Left ventricle myocardium superior (tissue), 1 donor: Measurements from ENCODE around the gene PPM1M. TPM values are rescaled to one million over a fixed set of nuclear protein-coding genes. Genes with fewer than 3 reads are reported as not detected.

Source experiments
- microRNA-seq: library from miRNA; unstranded; fragments of <30 nt; microRNA quantifications from one replicate; pipeline ENCODE4 v1.2.0, GENCODE V29; 2020; ENCODE audit warnings: borderline number of aligned reads
- total RNA-seq: library from RNA; stranded (reverse); fragmentation: NEBNext Ultra II Directional; extraction: Animal tissue kit (Norgen Biotek cat#: 25700); gene quantifications from one replicate; pipeline ENCODE4 v1.2.1, GENCODE V29; 2021
- donor health status: DM: no; HTN: yes; CAD: no; lungs with severe emphysema.

The PPM1M gene
- total RNA-seq, 1 donor from 2014 or later: 9.0 TPM

Small RNAs within 50 kb of the gene (microRNA-seq; reads per million reads assigned to microRNA genes)
- gene MIR135A1: not detected
- 39,602 reads per million, percentile 98 among the genes with 10 or more reads in this experiment for gene MIRLET7G

Other genes starting within 250 kb of the PPM1M start
- 663 TPM for gene RPL29, start 249.9 kb upstream of the PPM1M start, total RNA-seq
- 25.2 TPM for gene DUSP7, start 189.2 kb upstream of the PPM1M start, total RNA-seq
- 1.5 TPM for gene POC1A, start 91.3 kb upstream of the PPM1M start, total RNA-seq
- 166 TPM for gene ALAS1, start 47.6 kb upstream of the PPM1M start, total RNA-seq
- 0.17 TPM for gene TLR9, start 20.1 kb upstream of the PPM1M start, total RNA-seq
- gene TWF2, start 6.6 kb upstream of the PPM1M start, total RNA-seq: 103 TPM
- gene WDR82, start 32.9 kb downstream of the PPM1M start, total RNA-seq: 67.5 TPM
- 4.0 TPM for gene GLYCTK, start 42.1 kb downstream of the PPM1M start, total RNA-seq
- 2.3 TPM for gene DNAH1, start 70.6 kb downstream of the PPM1M start, total RNA-seq
- gene BAP1, start 164.2 kb downstream of the PPM1M start, total RNA-seq: 57.9 TPM
- 13.1 TPM for gene PHF7, start 164.9 kb downstream of the PPM1M start, total RNA-seq
- gene SEMA3G, start 199.3 kb downstream of the PPM1M start, total RNA-seq: 9.1 TPM
- 8,945 TPM for gene TNNC1, start 208.3 kb downstream of the PPM1M start, total RNA-seq
- 48.3 TPM for gene NISCH, start 209.8 kb downstream of the PPM1M start, total RNA-seq
- gene STAB1, start 249.6 kb downstream of the PPM1M start, total RNA-seq: 69.7 TPM